CD4-positive, alpha-beta T cell (primary cell): ENCODE measurements around the gene FAM171A2. TPM values are rescaled to one million over a fixed set of nuclear protein-coding genes. Genes with fewer than 3 reads are reported as not detected.

Source experiments
- ATAC-seq: fragments of 200-7000 bp; cut with Tn5 transposase; one replicate; pipeline ENCODE4 v1.10.0; 2022; ENCODE audit warnings: mild to moderate bottlenecking; ENCODE audit not compliant: poor library complexity
- CTCF ChIA-PET: fragments of 350-600 bp; sonication (Branson Sonifier 250); formaldehyde crosslinking; loops from one replicate; lab custom pipeline; 2021; ENCODE audit warnings: antibody characterized with exemption, inconsistent platforms; lab: Charles Lee
- POLR2A ChIA-PET: fragments of 350-600 bp; sonication (Branson Sonifier 250); formaldehyde crosslinking; loops from one replicate; lab custom pipeline; 2021; ENCODE audit warnings: antibody characterized with exemption, inconsistent platforms; lab: Charles Lee
- DNase-seq, 14 experiments: peaks; one replicate each; pipeline ENCODE4 v3.0.0-alpha.2; 2013 to 2020; ENCODE audit warnings: mixed read lengths in 2 of 14
- H3K27ac ChIP-seq, 2 donors: one replicate each; pipeline versions ENCODE4 v1.5.1 to v1.7.0; 2013; ENCODE audit warnings: low read length in 2 of 2, low read depth in 1 of 2, mild to moderate bottlenecking in 1 of 2
- H3K27me3 ChIP-seq, 2 experiments: 1 replicate in 1 of 2; 2 replicates in 1 of 2; pipeline versions ENCODE4 v1.6.1 to v1.7.0; 2013; ENCODE audit warnings: low read length in 2 of 2, control low read depth in 1 of 2, mild to moderate bottlenecking in 1 of 2, moderate library complexity in 1 of 2; ENCODE audit not compliant: insufficient read depth in 2 of 2, control insufficient read depth in 1 of 2
- H3K36me3 ChIP-seq: one replicate; pipeline ENCODE4 v1.6.1; 2013; ENCODE audit warnings: low read length, control low read depth; ENCODE audit not compliant: insufficient read depth
- H3K4me1 ChIP-seq: one replicate; pipeline ENCODE4 v1.6.1; 2013; ENCODE audit warnings: low read length, control low read depth; ENCODE audit not compliant: insufficient read depth
- H3K4me3 ChIP-seq: one replicate; pipeline ENCODE4 v1.5.1; 2013; ENCODE audit warnings: mild to moderate bottlenecking, low read length, moderate library complexity
- H3K9me3 ChIP-seq, 2 experiments: 1 replicate in 1 of 2; 2 replicates in 1 of 2; pipeline versions ENCODE4 v1.6.1 to v1.7.0; 2013; ENCODE audit warnings: low read length in 2 of 2, mild to moderate bottlenecking in 2 of 2, control low read depth in 1 of 2, moderate library complexity in 1 of 2; ENCODE audit not compliant: control insufficient read depth in 1 of 2, insufficient read depth in 1 of 2
- H3K27ac Mint-ChIP-seq: one replicate; pipeline ENCODE4 v1.8.0; 2020; ENCODE audit warnings: mixed read lengths
- H3K27me3 Mint-ChIP-seq: one replicate; pipeline ENCODE4 v1.8.0; 2021; ENCODE audit warnings: mixed read lengths
- H3K36me3 Mint-ChIP-seq: one replicate; pipeline ENCODE4 v1.8.0; 2021; ENCODE audit warnings: low read depth, mixed read lengths
- H3K4me1 Mint-ChIP-seq: one replicate; pipeline ENCODE4 v1.8.0; 2021; ENCODE audit warnings: low read depth, mixed read lengths
- H3K4me3 Mint-ChIP-seq: one replicate; pipeline ENCODE4 v1.8.0; 2020; ENCODE audit warnings: mild to moderate bottlenecking, mixed read lengths
- H3K9me3 Mint-ChIP-seq: one replicate; pipeline ENCODE4 v1.8.0; 2020; ENCODE audit warnings: mixed read lengths
- CTCF ChIP-seq: fragments of 200-600 bp; IDR thresholded peaks from one replicate; pipeline ENCODE4 v1.8.0; 2022; ENCODE audit warnings: antibody characterized with exemption, mild to moderate bottlenecking
- intact Hi-C, 2 experiments: fragments of 100-400 bp; cut with DNase I in 1 of 2; cut with micrococcal nuclease in 1 of 2; formaldehyde crosslinking; loops; one replicate each; pipeline versions ENCODE4 v1.15.1 to v1.9.0; 2023 to 2025; cut with DNase I, micrococcal nuclease
- total RNA-seq, 174 experiments: library from RNA in 2 of 174; stranded (reverse) in 2 of 174; gene quantifications; one replicate each; pipeline ENCODE4 v1.2.3 and lab custom pipeline; 2021 to 2026

The FAM171A2 gene
- total RNA-seq, 2 experiments from 2014 or later = 0.08 to 0.19 TPM

- POLR2A ChIA-PET = interaction anchor here (0.7 to 4.4 kb wide), 6 partner anchors 27 to 124 kb away, joined by 3 to 157 read pairs (median 10); partner anchors contain the start of gene UBTF
- Mint-ChIP-seq H3K4me3 (peak overlapping the region; percentile 77), H3K9me3 (no peaks in the 10 kb centered on the region), H3K36me3 (peaks cover 10% of the 10 kb centered on the region), H3K4me1 (peaks cover 34% of the 10 kb centered on the region), H3K27me3 (no peaks in the 10 kb centered on the region), H3K27ac (peak overlapping the region; percentile 96)
- intact Hi-C loops = loop anchor here (2.0 to 10.0 kb wide), 2 partner anchors 17 to 203 kb away; partner anchors contain the start of genes GRN (in 1 of the 2) and HDAC5 (in 1 of the 2)
- Histone ChIP-seq H3K4me1 (peaks cover 45% of the 10 kb centered on the region), H3K27me3 (no peaks in the 10 kb centered on the region), H3K4me3 (no peak overlapping the region), H3K27ac (no peak overlapping the region), H3K36me3 (no peaks in the 10 kb centered on the region), H3K9me3 (no peaks in the 10 kb centered on the region)
- TF ChIP-seq CTCF = no peak
- peak in 1 of 14 experiments; percentile 21 for DNase-seq
- CTCF ChIA-PET = interaction anchor here (0.5 to 1.3 kb wide), 4 partner anchors 18 to 225 kb away, joined by 3 to 15 read pairs (median 5); no protein-coding TSS in a partner anchor
- no peak for ATAC-seq
Measured at GRCh38 chr17:44327715-44328449, 35.8 kb downstream of the FAM171A2 start.

GRCh38 chr17:44326861-44327444 is 36.7 kb downstream of the FAM171A2 start:
- no peaks in the 10 kb centered on the region for H3K9me3 ChIP-seq
- H3K27me3 ChIP-seq = no peaks in the 10 kb centered on the region
- peak overlapping the region in 1 of 2 donors; percentile 38 for H3K27ac ChIP-seq
- H3K4me1 ChIP-seq = peaks cover 50% of the 10 kb centered on the region
- Mint-ChIP-seq H3K27ac (peak overlapping the region; percentile 96), H3K9me3 (no peaks in the 10 kb centered on the region), H3K36me3 (peaks cover 15% of the 10 kb centered on the region), H3K4me1 (peaks cover 34% of the 10 kb centered on the region), H3K27me3 (no peaks in the 10 kb centered on the region), H3K4me3 (peak overlapping the region; percentile 78)
- H3K4me3 ChIP-seq = peak overlapping the region; percentile 85
- intact Hi-C loops = loop anchor here (2.0 to 10.0 kb wide), 2 partner anchors 18 to 202 kb away; partner anchors contain the start of genes GRN (in 1 of the 2) and HDAC5 (in 1 of the 2)
- CTCF ChIA-PET = interaction anchor here (0.9 to 1.3 kb wide), 3 partner anchors 19 to 123 kb away, joined by 4 to 15 read pairs (median 4); partner anchors contain the start of gene GRN
- peaks cover 5% of the 10 kb centered on the region for H3K36me3 ChIP-seq
- DNase-seq = peak; percentile 87 to 97 (median 93)
- POLR2A ChIA-PET = interaction anchor here (0.5 to 4.4 kb wide), 29 partner anchors 9 to 1329 kb away, joined by 3 to 157 read pairs (median 5); partner anchors contain the start of genes GPATCH8, GRN, HDAC5 and RPL27
- TF ChIP-seq CTCF = no peak
- peak; percentile 73 for ATAC-seq

- H3K9me3 ChIP-seq = no peaks in the 10 kb centered on the region
- peaks cover 27% of the 10 kb centered on the region for H3K36me3 ChIP-seq
- Mint-ChIP-seq H3K9me3 (no peaks in the 10 kb centered on the region), H3K4me3 (peak within 1 kb of the TSS; percentile 95), H3K36me3 (peaks cover 26% of the 10 kb centered on the region), H3K27me3 (no peaks in the 10 kb centered on the region), H3K4me1 (peaks cover 27% of the 10 kb centered on the region), H3K27ac (peak within 1 kb of the TSS; percentile 96)
- no peaks in the 10 kb centered on the region for H3K27me3 ChIP-seq
- H3K4me3 ChIP-seq = peak within 1 kb of the TSS; percentile 85
- H3K4me1 ChIP-seq = peaks cover 44% of the 10 kb centered on the region
- DNase-seq = peak; percentile 87 to 97 (median 94)
- peak within 1 kb of the TSS; percentile 83 to 90 for H3K27ac ChIP-seq
- intact Hi-C loops = loop anchor here (1.0 to 10.0 kb wide), 5 partner anchors 16 to 200 kb away; partner anchors contain the start of genes HDAC5 (in 1 of the 2), HROB (in 1 of the 2) and RUNDC3A (in 1 of the 2)
- peak; percentile 69 for ATAC-seq
- CTCF ChIA-PET = interaction anchor here (1.6 to 2.1 kb wide), 2 partner anchors 106 to 114 kb away, joined by 4 to 10 read pairs; no protein-coding TSS in a partner anchor
- no peak for TF ChIP-seq CTCF
- POLR2A ChIA-PET = interaction anchor here (0.9 to 4.4 kb wide), 13 partner anchors 21 to 138 kb away, joined by 3 to 157 read pairs (median 5); partner anchors contain the start of genes ATXN7L3, GRN, TMUB2 and UBTF
Measured at GRCh38 chr17:44324571-44325275, 38.9 kb downstream of the FAM171A2 start, which contains the start of gene SLC25A39. Gene SLC25A39 (minus strand): TSS chr17:44324823. CDS start chr17:44323562, 1,261 bp downstream.
